PC-9 (cell line): Measurements from ENCODE around the gene SPATC1L.

Experiments
- CTCF ChIP-seq: fragments of 200-600 bp; sonication (generic); conservative IDR thresholded peaks from 2 replicates; pipeline ENCODE4 v1.6.1; 2017; ENCODE audit warnings: mixed run types, antibody characterized with exemption, mild to moderate bottlenecking, moderate library complexity
- EZH2 ChIP-seq: fragments of 200-600 bp; sonication (generic); IDR thresholded peaks from 2 replicates; pipeline ENCODE4 v1.8.0; 2017; ENCODE audit warnings: antibody characterized with exemption, low read depth

- TF ChIP-seq CTCF (no peak), EZH2 (no peak)
Measured at GRCh38 chr21:46160907-46161632, 23.2 kb downstream of the SPATC1L start.
